HG03565 (cell line): ENCODE data around the gene PRMT9.

Experiments
- ATAC-seq: cut with Tn5 transposase; IDR thresholded peaks from one replicate; pipeline ENCODE4 v1.9.1; 2021; ENCODE audit warnings: mild to moderate bottlenecking, moderate library complexity; ENCODE audit not compliant: unreplicated experiment

The PRMT9 gene

GRCh38 chr4:147682755-147683154 is 1.2 kb downstream of the PRMT9 start:
- ATAC-seq, result no peak

DNA sequence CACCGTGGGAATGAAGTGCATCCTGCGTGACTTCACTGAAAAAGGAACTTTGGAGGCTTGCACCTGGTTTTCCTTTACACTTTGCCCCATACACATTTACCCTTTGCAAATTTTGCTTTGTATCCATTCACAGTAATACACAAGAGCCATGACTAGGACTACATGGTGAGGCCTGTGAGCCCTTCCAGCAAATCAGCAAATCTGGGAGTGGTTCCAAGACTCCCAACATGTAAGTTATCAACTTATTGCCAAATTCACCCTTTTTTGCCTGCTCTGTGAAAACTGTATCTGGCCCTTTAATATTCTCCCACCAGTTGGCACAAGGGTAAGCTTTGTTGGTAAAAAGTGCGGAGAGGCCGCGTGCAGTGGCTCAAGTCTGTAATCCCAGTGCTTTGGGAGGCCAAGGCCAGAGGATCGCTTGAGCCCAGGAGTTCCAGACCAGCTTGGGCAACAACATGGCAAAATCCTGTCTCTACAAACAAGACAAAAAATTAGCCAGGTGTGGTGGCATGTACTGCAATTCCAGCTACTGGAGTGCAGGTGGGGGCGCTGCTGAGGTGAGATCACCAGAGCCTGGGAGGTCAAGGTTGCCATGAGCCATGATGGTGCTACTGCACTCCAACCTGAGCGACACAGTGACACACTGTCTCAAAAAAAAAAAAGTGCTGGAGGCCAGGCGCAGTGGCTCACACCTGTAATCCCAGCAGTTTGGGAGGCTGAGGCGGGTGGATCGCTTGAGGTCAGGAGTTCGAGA is 5.0 kb downstream of the PRMT9 start:
- ATAC-seq, result no peak

DNA sequence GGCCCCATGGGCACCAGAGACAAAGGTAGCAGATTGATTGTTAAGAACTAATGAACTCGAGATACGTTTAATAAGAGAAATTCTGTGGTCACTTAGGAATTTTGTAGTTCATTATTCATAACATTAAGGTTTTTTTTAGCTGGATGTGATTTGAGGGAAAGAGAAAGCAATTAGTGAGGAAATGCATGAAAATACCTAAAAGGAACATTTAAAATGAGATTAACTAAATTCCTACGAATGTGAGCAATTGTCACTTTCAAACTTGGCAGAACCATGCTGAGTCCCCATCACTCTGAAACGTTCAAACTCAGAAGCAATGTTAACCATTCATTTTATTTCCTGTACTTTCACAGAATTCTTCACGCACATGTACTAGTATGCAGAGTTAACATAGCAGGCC is 5.9 kb downstream of the PRMT9 start:
- no peak for ATAC-seq

GRCh38 chr4:147674496-147674895 is 9.5 kb downstream of the PRMT9 start:
- no peak for ATAC-seq

DNA sequence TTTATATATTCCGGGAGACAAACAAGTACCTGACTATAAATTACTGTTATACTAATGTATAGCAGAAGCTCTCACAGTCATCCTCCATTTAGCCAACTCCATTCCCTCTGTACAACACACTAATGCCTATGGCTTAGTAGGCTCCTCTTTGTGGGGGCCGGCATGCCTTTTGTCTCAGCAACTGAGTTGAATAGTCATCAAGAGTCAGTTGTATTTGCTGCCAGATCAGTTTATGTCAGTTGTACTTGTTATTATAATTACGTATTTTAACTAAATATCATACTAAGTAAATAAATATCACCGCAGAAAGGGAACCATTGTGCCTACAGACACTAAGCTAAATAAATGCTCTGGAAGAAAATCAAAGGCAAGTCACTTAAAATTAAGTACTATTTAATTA is 9.9 kb downstream of the PRMT9 start:
- ATAC-seq, result no peak

- no peak for ATAC-seq
Observed at GRCh38 chr4:147658501-147658900, 25.5 kb downstream of the PRMT9 start.

GRCh38 chr4:147655639-147656038 is 28.3 kb downstream of the PRMT9 start:
- ATAC-seq, result no peak

DNA sequence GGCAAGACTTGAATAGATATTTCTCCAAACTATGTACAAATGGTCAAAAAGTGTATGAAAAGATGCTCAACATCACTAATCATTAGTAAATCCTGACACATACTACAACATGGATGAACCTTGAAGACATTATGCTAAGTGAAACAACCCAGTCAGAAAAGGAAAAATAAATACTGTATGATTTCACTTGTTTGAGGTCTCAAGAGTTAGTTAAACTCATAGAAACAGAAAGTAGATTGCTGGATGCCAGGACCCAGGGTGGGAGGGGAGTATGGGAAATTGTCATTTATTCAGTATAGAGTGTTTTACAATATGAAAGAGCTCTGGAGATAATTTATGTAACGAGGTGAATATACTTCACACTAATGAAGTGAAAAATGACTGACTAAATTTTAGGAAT is 32.4 kb downstream of the PRMT9 start:
- ATAC-seq, result no peak

- no peak for ATAC-seq
Observed at GRCh38 chr4:147648656-147649055, 35.3 kb downstream of the PRMT9 start.

DNA sequence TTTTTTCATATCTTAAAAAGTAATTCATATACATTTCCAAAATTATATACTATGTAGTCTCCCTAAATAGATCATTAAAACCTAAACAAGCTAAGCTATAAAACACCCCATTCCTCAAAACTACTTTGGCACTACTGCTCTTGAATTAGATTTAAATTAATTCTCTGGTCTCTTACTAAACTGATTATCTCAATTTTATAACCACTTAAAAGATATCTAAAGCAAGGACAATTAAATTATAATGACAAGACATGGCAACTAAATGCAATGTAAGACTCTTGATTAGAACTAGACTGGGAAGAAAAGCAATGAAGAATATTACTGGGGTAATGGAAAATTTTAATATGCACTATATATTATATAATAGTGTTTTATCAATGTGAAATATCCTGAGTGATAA is 38.9 kb downstream of the PRMT9 start:
- ATAC-seq, result no peak

GRCh38 chr4:147644471-147644870 is 39.5 kb downstream of the PRMT9 start:
- no peak for ATAC-seq

GRCh38 chr4:147643616-147644015 is 40.3 kb downstream of the PRMT9 start:
- ATAC-seq, result no peak

DNA sequence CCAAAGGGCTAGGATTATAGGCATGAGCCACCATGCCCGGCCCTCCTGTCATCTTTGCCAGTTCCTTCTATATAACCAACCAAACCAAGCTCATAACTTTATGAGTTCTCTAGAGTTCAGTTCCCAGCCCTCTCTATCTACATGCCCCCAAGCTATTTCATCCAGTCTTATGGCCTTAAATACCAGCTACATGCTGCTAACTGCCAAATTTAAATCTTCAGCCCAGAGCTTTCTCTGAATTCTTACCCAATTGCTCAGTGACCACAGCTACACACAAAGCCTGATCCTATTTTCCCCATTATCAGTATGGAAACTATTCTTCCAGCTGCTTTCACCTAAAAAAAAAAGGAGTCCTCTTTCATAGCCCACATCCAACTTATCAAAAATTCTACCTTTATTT is 43.6 kb downstream of the PRMT9 start:
- no peak for ATAC-seq

DNA sequence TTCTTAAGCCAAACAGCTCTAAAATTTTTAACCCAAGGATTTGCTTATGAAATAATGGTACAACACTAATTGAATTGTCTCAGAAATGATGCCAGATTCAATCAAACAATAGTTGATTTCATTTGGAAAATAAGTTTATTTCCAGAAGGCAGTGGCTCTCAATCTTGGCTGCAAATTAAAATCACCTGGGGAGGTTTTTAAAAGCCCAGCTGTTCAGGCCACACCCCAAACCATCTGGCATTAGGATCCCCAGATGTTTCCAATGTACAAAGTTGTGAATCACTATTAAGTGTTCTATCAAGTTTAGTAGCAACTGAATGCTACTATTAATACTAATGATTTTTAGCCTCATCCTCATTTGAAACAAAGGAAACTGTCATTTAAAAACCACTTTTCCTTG is 44.6 kb downstream of the PRMT9 start:
- no peak for ATAC-seq

DNA sequence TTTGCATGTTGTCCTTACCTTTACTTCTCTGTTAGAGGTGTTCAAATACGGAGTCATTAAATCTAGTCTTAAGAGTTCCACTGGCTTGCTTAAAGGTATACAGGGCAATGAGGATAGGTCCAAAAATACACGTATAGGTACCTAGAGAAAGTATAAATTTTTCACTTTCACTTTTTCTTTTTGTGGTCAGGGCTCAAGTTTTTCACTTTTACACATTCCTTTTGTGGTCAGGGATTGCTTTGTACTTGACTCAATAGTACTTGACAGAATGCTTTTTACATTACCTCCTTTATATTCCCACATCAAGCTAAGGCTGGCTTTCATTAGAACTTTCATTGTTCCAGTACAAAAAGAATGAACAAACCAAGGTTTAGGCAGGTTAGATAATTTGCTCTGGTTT is 45.0 kb downstream of the PRMT9 start:
- ATAC-seq, result peak; percentile 72

DNA sequence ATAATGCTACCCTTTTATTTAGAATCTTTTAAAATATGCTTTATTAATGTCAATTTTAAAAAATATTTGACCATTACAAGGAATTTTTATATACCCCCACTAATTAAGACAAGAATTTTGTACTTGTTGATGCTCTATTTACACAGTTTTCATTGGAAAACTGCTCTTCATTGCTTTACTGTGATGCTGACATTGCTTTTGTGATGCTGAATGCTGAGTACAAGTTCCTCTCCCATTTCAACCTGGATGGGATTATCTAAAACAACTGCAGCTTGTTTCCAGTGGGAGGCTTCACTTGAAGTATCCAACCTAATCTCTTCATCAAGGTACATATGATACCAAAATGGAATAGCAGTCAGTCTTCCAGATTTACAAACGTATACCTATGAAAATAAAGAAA is 45.6 kb downstream of the PRMT9 start:
- ATAC-seq, result no peak

- ATAC-seq, result no peak
Observed at GRCh38 chr4:147635348-147635747, 48.6 kb downstream of the PRMT9 start.

DNA sequence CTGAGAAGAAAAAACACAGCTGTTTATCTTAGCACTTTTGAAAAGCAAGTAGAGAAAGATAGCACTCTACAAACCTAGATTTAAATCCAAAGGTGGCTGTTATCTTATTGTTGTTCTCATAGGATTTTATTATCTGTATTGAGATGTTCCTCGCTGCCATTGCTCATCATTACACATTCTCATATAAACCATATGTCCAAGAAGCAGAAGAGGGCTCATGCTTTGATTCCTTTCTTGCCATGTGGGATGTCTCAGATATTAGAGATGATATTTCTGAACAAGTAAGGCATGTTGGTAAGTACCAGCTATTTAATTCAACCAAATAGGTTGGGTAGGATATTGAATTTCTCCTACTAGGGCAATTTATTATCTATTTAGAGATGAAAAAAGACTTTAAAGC is 50.3 kb downstream of the PRMT9 start:
- ATAC-seq, result no peak

GRCh38 chr4:147633113-147633512 is 50.9 kb downstream of the PRMT9 start:
- no peak for ATAC-seq

- no peak for ATAC-seq
Observed at GRCh38 chr4:147629783-147630730, 53.9 kb downstream of the PRMT9 start.

DNA sequence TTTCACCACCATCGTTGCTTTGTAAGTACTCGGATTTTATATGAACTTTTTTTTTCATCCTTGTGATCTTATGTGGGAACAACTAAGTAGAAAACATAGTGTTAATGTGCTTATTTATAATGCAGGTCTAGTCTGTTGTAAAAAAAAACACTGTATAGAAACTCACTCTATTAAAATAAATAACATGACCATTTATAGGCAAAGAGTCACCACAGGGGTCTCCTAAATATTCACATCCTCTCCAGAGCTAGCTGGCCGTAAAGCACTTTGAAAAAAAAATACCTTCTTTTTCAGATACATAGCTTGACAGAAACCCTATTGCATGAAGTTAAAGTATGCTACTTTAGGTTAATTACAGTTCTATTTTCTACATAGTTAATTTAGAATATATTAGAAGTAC is 55.5 kb downstream of the PRMT9 start:
- ATAC-seq, result no peak

DNA sequence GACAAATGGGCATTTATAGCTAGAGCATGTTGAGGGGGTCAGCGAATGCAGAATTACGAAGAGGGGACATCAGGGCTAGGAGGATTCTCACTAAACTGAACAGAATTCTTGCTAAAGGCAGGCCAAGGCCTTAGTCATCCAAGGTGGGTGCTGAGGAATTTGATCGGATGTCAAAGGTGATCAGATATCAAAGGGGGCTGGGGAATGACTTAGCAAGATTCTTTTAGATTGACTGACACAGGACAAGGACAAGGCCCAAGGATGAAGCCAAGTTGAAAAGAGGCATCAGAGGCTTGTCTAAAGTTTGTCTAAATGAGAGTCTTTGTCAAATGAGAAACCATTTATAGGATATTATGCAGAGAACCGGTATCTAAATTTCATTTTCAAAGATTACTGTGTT is 57.1 kb downstream of the PRMT9 start:
- ATAC-seq, result no peak
